GM23338 (cell line): ENCODE measurements around the gene CLEC11A. TPM values are rescaled to one million over a fixed set of nuclear protein-coding genes. Genes with fewer than 3 reads are reported as not detected.

Experiments used
- ATAC-seq: fragments of 200-7000 bp; cut with Tn5 transposase; 3 replicates; pipeline ENCODE4 v1.9.1; 2020
- DNase-seq: peaks from one replicate; pipeline ENCODE4 v3.0.0-alpha.2; 2015; ENCODE audit warnings: low spot score
- H2AFZ ChIP-seq: fragments of 200-600 bp; sonication (generic); 2 replicates; pipeline ENCODE4 v1.8.0; 2016; ENCODE audit warnings: antibody characterized with exemption, mild to moderate bottlenecking, moderate library complexity
- H3F3A ChIP-seq: fragments of 200-600 bp; sonication (generic); replicated peaks from 2 replicates; pipeline ENCODE4 v1.8.0; 2017; ENCODE audit warnings: antibody characterized with exemption, mixed run types, low read depth
- H3K27ac ChIP-seq: fragments of 200-600 bp; sonication (generic); 2 replicates; pipeline ENCODE4 v1.6.1; 2016; ENCODE audit warnings: low read depth
- H3K27me3 ChIP-seq: fragments of 200-600 bp; sonication (generic); 2 replicates; pipeline ENCODE4 v1.8.0; 2016; ENCODE audit warnings: mild to moderate bottlenecking, mixed run types, moderate library complexity; ENCODE audit not compliant: insufficient read depth
- H3K36me3 ChIP-seq: fragments of 200-600 bp; sonication (generic); 2 replicates; pipeline ENCODE4 v1.8.0; 2016; ENCODE audit warnings: mild to moderate bottlenecking; ENCODE audit not compliant: insufficient read depth
- H3K4me1 ChIP-seq: fragments of 200-600 bp; sonication (generic); 2 replicates; pipeline ENCODE4 v1.8.0; 2016; ENCODE audit warnings: mild to moderate bottlenecking, moderate library complexity; ENCODE audit not compliant: insufficient read depth
- H3K4me2 ChIP-seq: fragments of 200-600 bp; sonication (generic); 2 replicates; pipeline ENCODE4 v1.7.1; 2017; ENCODE audit warnings: mixed run types
- H3K4me3 ChIP-seq: fragments of 200-600 bp; sonication (generic); 2 replicates; pipeline ENCODE4 v1.6.1; 2016; ENCODE audit warnings: mixed run types
- H3K79me2 ChIP-seq: fragments of 200-600 bp; sonication (generic); replicated peaks from 2 replicates; pipeline ENCODE4 v1.8.0; 2017; ENCODE audit warnings: mild to moderate bottlenecking; ENCODE audit not compliant: insufficient read depth
- H3K9me2 ChIP-seq: fragments of 200-600 bp; sonication (generic); 2 replicates; pipeline ENCODE4 v1.8.0; 2017; ENCODE audit not compliant: insufficient read depth
- H4K20me1 ChIP-seq: fragments of 200-600 bp; sonication (generic); replicated peaks from 2 replicates; pipeline ENCODE4 v1.8.0; 2017; ENCODE audit warnings: mild to moderate bottlenecking; ENCODE audit not compliant: insufficient read depth
- H3K27ac Mint-ChIP-seq: 2 replicates; pipeline ENCODE4 v1.8.0; 2020; ENCODE audit warnings: inconsistent platforms, mild to moderate bottlenecking, moderate library complexity, mixed read lengths
- H3K27me3 Mint-ChIP-seq: 3 replicates; pipeline ENCODE4 v1.8.0; 2022; ENCODE audit warnings: low read depth, mild to moderate bottlenecking, moderate library complexity, mixed read lengths, inconsistent platforms; ENCODE audit not compliant: insufficient read depth, poor library complexity
- H3K36me3 Mint-ChIP-seq: 3 replicates; pipeline ENCODE4 v1.8.0; 2021; ENCODE audit warnings: low read depth, mild to moderate bottlenecking, inconsistent platforms, moderate library complexity, mixed read lengths
- H3K4me1 Mint-ChIP-seq: 3 replicates; pipeline ENCODE4 v1.8.0; 2020; ENCODE audit warnings: mild to moderate bottlenecking, inconsistent platforms, mixed read lengths
- H3K4me3 Mint-ChIP-seq: 3 replicates; pipeline ENCODE4 v1.8.0; 2021; ENCODE audit warnings: moderate library complexity, mild to moderate bottlenecking, inconsistent platforms, mixed read lengths
- H3K9me3 Mint-ChIP-seq: 3 replicates; pipeline ENCODE4 v1.8.0; 2020; ENCODE audit warnings: moderate library complexity, mild to moderate bottlenecking, inconsistent platforms, mixed read lengths
- CREB1 ChIP-seq: fragments of 250-450 bp; sonication (Bioruptor Pico); IDR thresholded peaks from 2 replicates; pipeline ENCODE4 v1.5.0; 2020; ENCODE audit warnings: low read depth, mild to moderate bottlenecking, moderate library complexity
- EZH2 ChIP-seq: fragments of 200-600 bp; sonication (generic); IDR thresholded peaks from one replicate; pipeline ENCODE4 v1.8.0; 2017; ENCODE audit warnings: antibody characterized with exemption, mild to moderate bottlenecking, low read depth; ENCODE audit not compliant: unreplicated experiment
- EZH2phosphoT487 ChIP-seq: fragments of 200-600 bp; sonication (generic); IDR thresholded peaks from one replicate; pipeline ENCODE4 v1.8.1; 2018; ENCODE audit warnings: antibody characterized with exemption; ENCODE audit not compliant: unreplicated experiment
- JUNB ChIP-seq: IDR thresholded peaks from one replicate; pipeline ENCODE4 v1.6.1; 2016; ENCODE audit warnings: antibody characterized with exemption; ENCODE audit not compliant: unreplicated experiment
- NANOG ChIP-seq: IDR thresholded peaks from 2 replicates; pipeline ENCODE4 v1.6.1; 2016; ENCODE audit warnings: antibody characterized with exemption, borderline replicate concordance
- POLR2AphosphoS5 ChIP-seq: IDR thresholded peaks from 2 replicates; pipeline ENCODE4 v1.6.1; 2016; ENCODE audit warnings: antibody characterized with exemption, low read depth
- STAT1 ChIP-seq: IDR thresholded peaks from one replicate; pipeline ENCODE4 v1.6.1; 2016; ENCODE audit warnings: antibody characterized with exemption; ENCODE audit not compliant: unreplicated experiment
- ZNF114 ChIP-seq: fragments of 250-450 bp; sonication (Bioruptor Pico); IDR thresholded peaks from 2 replicates; pipeline ENCODE4 v1.5.0; 2020; ENCODE audit warnings: mild to moderate bottlenecking, moderate library complexity
- ZNF331 ChIP-seq: fragments of 250-450 bp; sonication (Bioruptor Pico); IDR thresholded peaks from 2 replicates; pipeline ENCODE4 v1.5.0; 2020; ENCODE audit warnings: low read depth, mild to moderate bottlenecking, moderate library complexity
- polyA plus RNA-seq: library from polyadenylated mRNA; unstranded; fragments of >200 nt; fragmentation: Nextera tagmentation; extraction: Ambion mirVana; gene quantifications from 2 replicates; pipeline ENCODE4 v1.2.1, GENCODE V29; 2016
- total RNA-seq: library from RNA; depleted of rRNA; stranded (reverse); fragments of >200 nt; shearing (Covaris generic); gene quantifications from 2 replicates; pipeline ENCODE4 v1.2.3, GENCODE V29; 2014
- TF ChIP-seq, protein P1 (sequence below): IDR thresholded peaks from one replicate; pipeline ENCODE4 v1.6.1; 2018; ENCODE audit warnings: antibody characterized with exemption; ENCODE audit not compliant: unreplicated experiment
- TF ChIP-seq, protein P2 (sequence below): fragments of 250-450 bp; sonication (Bioruptor Pico); IDR thresholded peaks from 2 replicates; pipeline ENCODE4 v1.5.0; 2020; ENCODE audit warnings: mild to moderate bottlenecking, moderate library complexity
- TF ChIP-seq, protein P3 (sequence below), 2 experiments: fragments of 200-600 bp in 1 of 2; sonication (generic) in 1 of 2; conservative IDR thresholded peaks; 2 replicates each; pipeline versions ENCODE4 v1.5.1 to v1.6.1; 2016 to 2017; ENCODE audit warnings: antibody characterized with exemption in 2 of 2, low read depth in 2 of 2, mild to moderate bottlenecking in 2 of 2, moderate library complexity in 1 of 2
- TF ChIP-seq, protein P4 (sequence below): IDR thresholded peaks from 2 replicates; pipeline ENCODE4 v1.6.1; 2016; ENCODE audit warnings: antibody characterized with exemption

The CLEC11A gene
- total and polyA plus RNA-seq, 2 experiments from 2014 or later = 8.0 to 15.5 TPM

DNA sequence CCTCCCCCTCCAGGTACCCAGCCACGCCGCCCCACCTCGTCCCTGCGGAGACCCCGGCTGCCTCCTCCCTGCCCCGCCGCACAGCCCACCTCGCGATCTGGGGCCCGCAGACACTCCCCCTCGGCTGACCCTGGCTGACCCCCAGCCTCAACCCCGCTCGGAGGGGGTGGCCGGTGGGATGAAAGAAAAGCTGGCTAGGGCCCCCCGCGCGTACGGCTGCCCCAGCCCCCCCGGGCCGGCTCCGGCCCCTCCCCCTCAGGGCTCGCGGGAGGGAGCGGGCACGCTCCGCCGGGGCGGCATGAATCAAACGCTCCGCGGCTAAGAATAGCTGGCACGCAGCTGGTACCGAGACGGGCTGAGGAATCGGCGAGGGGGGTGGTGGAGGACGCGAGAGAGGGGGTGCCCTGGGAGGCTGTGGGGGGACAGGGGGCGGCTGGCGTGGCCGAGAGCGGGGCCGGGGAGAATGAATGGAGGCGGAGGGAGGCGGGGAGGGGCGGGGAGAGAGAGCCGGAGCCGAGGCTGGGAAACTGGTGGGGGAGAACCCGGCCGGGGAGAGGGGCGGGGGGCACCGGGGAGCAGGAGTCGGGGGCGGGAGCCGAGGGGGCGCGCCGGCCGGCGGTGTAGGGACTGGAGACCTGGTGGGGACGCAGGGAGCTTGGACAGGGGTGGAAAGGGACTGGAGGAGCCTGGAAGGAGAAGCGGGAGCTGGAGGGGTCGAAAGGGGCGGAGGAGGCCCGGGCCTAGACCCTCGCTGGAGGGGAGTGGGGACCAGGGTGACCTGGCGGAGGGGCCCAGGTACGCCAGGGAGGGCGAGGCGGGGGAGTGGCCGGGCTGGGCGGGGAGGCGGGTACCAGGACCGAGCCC is 4.7 kb upstream of the CLEC11A start:
- Histone ChIP-seq H3K79me2 (no peaks in the 10 kb centered on the region), H3K4me1 (peaks cover 37% of the 10 kb centered on the region), H2AFZ (no peak overlapping the region), H3K27ac (no peak overlapping the region), H3K4me3 (peak overlapping the region; percentile 85), H4K20me1 (no peaks in the 10 kb centered on the region), H3F3A (0 out of 2 replicates have a peak, but pooled peaks cover 4% of the 10 kb centered on the region), H3K4me2 (peak overlapping the region; percentile 84), H3K9me2 (no peaks in the 10 kb centered on the region), H3K36me3 (no peaks in the 10 kb centered on the region), H3K27me3 (peaks cover 45% of the 10 kb centered on the region)
- Mint-ChIP-seq H3K9me3 (peaks cover 78% of the 10 kb centered on the region), H3K4me3 (no peak overlapping the region), H3K36me3 (peaks cover 39% of the 10 kb centered on the region), H3K27me3 (peaks cover 17% of the 10 kb centered on the region), H3K4me1 (no peaks in the 10 kb centered on the region), H3K27ac (no peak overlapping the region)
- TF ChIP-seq, protein P1, sequence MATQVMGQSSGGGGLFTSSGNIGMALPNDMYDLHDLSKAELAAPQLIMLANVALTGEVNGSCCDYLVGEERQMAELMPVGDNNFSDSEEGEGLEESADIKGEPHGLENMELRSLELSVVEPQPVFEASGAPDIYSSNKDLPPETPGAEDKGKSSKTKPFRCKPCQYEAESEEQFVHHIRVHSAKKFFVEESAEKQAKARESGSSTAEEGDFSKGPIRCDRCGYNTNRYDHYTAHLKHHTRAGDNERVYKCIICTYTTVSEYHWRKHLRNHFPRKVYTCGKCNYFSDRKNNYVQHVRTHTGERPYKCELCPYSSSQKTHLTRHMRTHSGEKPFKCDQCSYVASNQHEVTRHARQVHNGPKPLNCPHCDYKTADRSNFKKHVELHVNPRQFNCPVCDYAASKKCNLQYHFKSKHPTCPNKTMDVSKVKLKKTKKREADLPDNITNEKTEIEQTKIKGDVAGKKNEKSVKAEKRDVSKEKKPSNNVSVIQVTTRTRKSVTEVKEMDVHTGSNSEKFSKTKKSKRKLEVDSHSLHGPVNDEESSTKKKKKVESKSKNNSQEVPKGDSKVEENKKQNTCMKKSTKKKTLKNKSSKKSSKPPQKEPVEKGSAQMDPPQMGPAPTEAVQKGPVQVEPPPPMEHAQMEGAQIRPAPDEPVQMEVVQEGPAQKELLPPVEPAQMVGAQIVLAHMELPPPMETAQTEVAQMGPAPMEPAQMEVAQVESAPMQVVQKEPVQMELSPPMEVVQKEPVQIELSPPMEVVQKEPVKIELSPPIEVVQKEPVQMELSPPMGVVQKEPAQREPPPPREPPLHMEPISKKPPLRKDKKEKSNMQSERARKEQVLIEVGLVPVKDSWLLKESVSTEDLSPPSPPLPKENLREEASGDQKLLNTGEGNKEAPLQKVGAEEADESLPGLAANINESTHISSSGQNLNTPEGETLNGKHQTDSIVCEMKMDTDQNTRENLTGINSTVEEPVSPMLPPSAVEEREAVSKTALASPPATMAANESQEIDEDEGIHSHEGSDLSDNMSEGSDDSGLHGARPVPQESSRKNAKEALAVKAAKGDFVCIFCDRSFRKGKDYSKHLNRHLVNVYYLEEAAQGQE = no peak
- TF ChIP-seq ZNF114 (CRISPR knock-in tag) (no peak), ZNF331 (CRISPR knock-in tag) (no peak), EZH2phosphoT487 (no peak), EZH2 (no peak), POLR2AphosphoS5 (no peak), CREB1 (CRISPR knock-in tag) (no peak), STAT1 (no peak), JUNB (no peak), NANOG (no peak)
- TF ChIP-seq, protein P2, sequence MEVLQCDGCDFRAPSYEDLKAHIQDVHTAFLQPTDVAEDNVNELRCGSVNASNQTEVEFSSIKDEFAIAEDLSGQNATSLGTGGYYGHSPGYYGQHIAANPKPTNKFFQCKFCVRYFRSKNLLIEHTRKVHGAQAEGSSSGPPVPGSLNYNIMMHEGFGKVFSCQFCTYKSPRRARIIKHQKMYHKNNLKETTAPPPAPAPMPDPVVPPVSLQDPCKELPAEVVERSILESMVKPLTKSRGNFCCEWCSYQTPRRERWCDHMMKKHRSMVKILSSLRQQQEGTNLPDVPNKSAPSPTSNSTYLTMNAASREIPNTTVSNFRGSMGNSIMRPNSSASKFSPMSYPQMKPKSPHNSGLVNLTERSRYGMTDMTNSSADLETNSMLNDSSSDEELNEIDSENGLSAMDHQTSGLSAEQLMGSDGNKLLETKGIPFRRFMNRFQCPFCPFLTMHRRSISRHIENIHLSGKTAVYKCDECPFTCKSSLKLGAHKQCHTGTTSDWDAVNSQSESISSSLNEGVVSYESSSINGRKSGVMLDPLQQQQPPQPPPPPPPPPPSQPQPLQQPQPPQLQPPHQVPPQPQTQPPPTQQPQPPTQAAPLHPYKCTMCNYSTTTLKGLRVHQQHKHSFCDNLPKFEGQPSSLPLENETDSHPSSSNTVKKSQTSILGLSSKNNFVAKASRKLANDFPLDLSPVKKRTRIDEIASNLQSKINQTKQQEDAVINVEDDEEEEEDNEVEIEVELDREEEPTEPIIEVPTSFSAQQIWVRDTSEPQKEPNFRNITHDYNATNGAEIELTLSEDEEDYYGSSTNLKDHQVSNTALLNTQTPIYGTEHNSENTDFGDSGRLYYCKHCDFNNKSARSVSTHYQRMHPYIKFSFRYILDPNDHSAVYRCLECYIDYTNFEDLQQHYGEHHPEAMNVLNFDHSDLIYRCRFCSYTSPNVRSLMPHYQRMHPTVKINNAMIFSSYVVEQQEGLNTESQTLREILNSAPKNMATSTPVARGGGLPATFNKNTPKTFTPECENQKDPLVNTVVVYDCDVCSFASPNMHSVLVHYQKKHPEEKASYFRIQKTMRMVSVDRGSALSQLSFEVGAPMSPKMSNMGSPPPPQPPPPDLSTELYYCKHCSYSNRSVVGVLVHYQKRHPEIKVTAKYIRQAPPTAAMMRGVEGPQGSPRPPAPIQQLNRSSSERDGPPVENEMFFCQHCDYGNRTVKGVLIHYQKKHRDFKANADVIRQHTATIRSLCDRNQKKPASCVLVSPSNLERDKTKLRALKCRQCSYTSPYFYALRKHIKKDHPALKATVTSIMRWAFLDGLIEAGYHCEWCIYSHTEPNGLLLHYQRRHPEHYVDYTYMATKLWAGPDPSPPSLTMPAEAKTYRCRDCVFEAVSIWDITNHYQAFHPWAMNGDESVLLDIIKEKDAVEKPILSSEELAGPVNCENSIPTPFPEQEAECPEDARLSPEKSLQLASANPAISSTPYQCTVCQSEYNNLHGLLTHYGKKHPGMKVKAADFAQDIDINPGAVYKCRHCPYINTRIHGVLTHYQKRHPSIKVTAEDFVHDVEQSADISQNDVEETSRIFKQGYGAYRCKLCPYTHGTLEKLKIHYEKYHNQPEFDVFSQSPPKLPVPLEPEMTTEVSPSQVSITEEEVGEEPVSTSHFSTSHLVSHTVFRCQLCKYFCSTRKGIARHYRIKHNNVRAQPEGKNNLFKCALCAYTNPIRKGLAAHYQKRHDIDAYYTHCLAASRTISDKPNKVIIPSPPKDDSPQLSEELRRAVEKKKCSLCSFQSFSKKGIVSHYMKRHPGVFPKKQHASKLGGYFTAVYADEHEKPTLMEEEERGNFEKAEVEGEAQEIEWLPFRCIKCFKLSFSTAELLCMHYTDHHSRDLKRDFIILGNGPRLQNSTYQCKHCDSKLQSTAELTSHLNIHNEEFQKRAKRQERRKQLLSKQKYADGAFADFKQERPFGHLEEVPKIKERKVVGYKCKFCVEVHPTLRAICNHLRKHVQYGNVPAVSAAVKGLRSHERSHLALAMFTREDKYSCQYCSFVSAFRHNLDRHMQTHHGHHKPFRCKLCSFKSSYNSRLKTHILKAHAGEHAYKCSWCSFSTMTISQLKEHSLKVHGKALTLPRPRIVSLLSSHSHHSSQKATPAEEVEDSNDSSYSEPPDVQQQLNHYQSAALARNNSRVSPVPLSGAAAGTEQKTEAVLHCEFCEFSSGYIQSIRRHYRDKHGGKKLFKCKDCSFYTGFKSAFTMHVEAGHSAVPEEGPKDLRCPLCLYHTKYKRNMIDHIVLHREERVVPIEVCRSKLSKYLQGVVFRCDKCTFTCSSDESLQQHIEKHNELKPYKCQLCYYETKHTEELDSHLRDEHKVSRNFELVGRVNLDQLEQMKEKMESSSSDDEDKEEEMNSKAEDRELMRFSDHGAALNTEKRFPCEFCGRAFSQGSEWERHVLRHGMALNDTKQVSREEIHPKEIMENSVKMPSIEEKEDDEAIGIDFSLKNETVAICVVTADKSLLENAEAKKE (CRISPR knock-in tag) = no peak
- TF ChIP-seq, protein P3, sequence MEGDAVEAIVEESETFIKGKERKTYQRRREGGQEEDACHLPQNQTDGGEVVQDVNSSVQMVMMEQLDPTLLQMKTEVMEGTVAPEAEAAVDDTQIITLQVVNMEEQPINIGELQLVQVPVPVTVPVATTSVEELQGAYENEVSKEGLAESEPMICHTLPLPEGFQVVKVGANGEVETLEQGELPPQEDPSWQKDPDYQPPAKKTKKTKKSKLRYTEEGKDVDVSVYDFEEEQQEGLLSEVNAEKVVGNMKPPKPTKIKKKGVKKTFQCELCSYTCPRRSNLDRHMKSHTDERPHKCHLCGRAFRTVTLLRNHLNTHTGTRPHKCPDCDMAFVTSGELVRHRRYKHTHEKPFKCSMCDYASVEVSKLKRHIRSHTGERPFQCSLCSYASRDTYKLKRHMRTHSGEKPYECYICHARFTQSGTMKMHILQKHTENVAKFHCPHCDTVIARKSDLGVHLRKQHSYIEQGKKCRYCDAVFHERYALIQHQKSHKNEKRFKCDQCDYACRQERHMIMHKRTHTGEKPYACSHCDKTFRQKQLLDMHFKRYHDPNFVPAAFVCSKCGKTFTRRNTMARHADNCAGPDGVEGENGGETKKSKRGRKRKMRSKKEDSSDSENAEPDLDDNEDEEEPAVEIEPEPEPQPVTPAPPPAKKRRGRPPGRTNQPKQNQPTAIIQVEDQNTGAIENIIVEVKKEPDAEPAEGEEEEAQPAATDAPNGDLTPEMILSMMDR (conservative IDR thresholded peaks at IDR 0.05; ENCODE audit: low read depth in 2 of 2) = no peak
- TF ChIP-seq, protein P4, sequence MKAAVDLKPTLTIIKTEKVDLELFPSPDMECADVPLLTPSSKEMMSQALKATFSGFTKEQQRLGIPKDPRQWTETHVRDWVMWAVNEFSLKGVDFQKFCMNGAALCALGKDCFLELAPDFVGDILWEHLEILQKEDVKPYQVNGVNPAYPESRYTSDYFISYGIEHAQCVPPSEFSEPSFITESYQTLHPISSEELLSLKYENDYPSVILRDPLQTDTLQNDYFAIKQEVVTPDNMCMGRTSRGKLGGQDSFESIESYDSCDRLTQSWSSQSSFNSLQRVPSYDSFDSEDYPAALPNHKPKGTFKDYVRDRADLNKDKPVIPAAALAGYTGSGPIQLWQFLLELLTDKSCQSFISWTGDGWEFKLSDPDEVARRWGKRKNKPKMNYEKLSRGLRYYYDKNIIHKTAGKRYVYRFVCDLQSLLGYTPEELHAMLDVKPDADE = no peak
- DNase-seq (peak; percentile 56), ATAC-seq (no peak)
